ENCODE measurements around the gene LPXN.

DNA sequence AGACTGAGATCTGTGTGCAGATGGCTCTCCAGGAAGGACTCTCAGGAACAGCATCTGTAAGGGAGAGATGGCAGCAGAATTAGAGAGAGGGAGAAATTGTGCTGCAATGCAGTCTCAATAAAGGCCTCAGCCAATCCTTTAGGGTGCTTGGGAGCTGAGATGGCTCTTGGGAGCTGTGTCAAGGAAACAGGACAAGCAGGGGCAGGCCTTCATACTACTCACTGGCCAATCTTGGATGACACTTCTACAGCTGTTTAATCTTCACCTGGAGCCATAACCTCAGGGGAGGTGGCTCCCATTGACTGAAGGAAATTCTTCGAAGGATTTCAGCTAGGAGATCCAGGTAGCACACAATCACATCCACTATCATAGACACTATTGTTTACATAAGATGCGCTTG lies 77.7 kb downstream of the LPXN start:
- TF ChIP-seq, protein P1, sequence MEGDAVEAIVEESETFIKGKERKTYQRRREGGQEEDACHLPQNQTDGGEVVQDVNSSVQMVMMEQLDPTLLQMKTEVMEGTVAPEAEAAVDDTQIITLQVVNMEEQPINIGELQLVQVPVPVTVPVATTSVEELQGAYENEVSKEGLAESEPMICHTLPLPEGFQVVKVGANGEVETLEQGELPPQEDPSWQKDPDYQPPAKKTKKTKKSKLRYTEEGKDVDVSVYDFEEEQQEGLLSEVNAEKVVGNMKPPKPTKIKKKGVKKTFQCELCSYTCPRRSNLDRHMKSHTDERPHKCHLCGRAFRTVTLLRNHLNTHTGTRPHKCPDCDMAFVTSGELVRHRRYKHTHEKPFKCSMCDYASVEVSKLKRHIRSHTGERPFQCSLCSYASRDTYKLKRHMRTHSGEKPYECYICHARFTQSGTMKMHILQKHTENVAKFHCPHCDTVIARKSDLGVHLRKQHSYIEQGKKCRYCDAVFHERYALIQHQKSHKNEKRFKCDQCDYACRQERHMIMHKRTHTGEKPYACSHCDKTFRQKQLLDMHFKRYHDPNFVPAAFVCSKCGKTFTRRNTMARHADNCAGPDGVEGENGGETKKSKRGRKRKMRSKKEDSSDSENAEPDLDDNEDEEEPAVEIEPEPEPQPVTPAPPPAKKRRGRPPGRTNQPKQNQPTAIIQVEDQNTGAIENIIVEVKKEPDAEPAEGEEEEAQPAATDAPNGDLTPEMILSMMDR (conservative IDR thresholded peaks at IDR 0.05; ENCODE audit: low read length), result no peak
- no peak for TF ChIP-seq EZH2phosphoT487 (IDR thresholded peaks at IDR 0.05; ENCODE audit: borderline replicate concordance)
